Iris pigment epithelial cell (primary cell): ENCODE results near the gene TFR2.

Experiments used
- DNase-seq: peaks from one replicate; pipeline ENCODE4 v3.0.0-alpha.2; 2011; ENCODE audit warnings: low read depth

The TFR2 gene

GRCh38 chr7:100654908-100655831, 13.8 kb upstream of the TFR2 start:
- no peak for DNase-seq

GRCh38 chr7:100649826-100650565, 8.6 kb upstream of the TFR2 start:
- peak; percentile 26 for DNase-seq

- DNase-seq: no peak
Measured at GRCh38 chr7:100642534-100642907, 1.2 kb upstream of the TFR2 start.

- DNase-seq: no peak
Measured at GRCh38 chr7:100641860-100642533, 645 bp upstream of the TFR2 start.

GRCh38 chr7:100640517-100641440, 573 bp downstream of the TFR2 start:
- DNase-seq: no peak

- no peak for DNase-seq
Measured at GRCh38 chr7:100639995-100640516, 1.3 kb downstream of the TFR2 start.

- peak; percentile 31 for DNase-seq
Measured at GRCh38 chr7:100632951-100633717, 8.2 kb downstream of the TFR2 start.

GRCh38 chr7:100630066-100630465, 11.3 kb downstream of the TFR2 start:
- DNase-seq: no peak

- DNase-seq: peak; percentile 32
Measured at GRCh38 chr7:100629117-100629716, 12.1 kb downstream of the TFR2 start.

- no peak for DNase-seq
Measured at GRCh38 chr7:100627238-100627549, 14.2 kb downstream of the TFR2 start.

GRCh38 chr7:100626530-100627237, 14.7 kb downstream of the TFR2 start:
- peak; percentile 88 for DNase-seq

- no peak for DNase-seq
Measured at GRCh38 chr7:100626055-100626454, 15.3 kb downstream of the TFR2 start.

- no peak for DNase-seq
Measured at GRCh38 chr7:100623951-100624824, 17.2 kb downstream of the TFR2 start.

GRCh38 chr7:100621554-100621953, 19.8 kb downstream of the TFR2 start:
- no peak for DNase-seq

GRCh38 chr7:100620804-100621203, 20.5 kb downstream of the TFR2 start:
- no peak for DNase-seq

GRCh38 chr7:100620239-100620638, 21.1 kb downstream of the TFR2 start:
- DNase-seq: no peak

- DNase-seq: no peak
Measured at GRCh38 chr7:100614308-100614861, 27.0 kb downstream of the TFR2 start.
